ENCODE data around the gene PLOD2. TPM values are rescaled to one million over a fixed set of nuclear protein-coding genes. Genes with fewer than 3 reads are reported as not detected.

The PLOD2 gene
- total RNA-seq, 1 experiment from 2014 or later = 19.3 TPM

- H3K79me2 ChIP-seq (ENCODE audit: insufficient read depth, low read length) = peaks cover 7% of the 10 kb centered on the region; the same call in 1 of the 2 replicates
- no peaks in the 10 kb centered on the region for H3K23me2 ChIP-seq (ENCODE audit: insufficient read length, low read depth, low read length, poor library complexity, severe bottlenecking)
- no peaks in the 10 kb centered on the region for H3K4me1 ChIP-seq (ENCODE audit: insufficient read depth, low read length)
- no peak overlapping the region for H2AFZ ChIP-seq (ENCODE audit: low read length)
- no peak overlapping the region for H2BK12ac ChIP-seq (ENCODE audit: insufficient read length, low read depth, low read length)
- no peak overlapping the region for H2AK5ac ChIP-seq (ENCODE audit: insufficient read length, low read length)
- H2BK15ac ChIP-seq (ENCODE audit: low read depth, low read length) = no peak overlapping the region
- Mint-ChIP-seq H3K4me3 (no peak overlapping the region), H3K27ac (no peak overlapping the region), H3K4me1 (peaks cover 0 to 8% of the 10 kb centered on the region in 2 experiments; a peak in 3 of 4 replicates), H3K27me3 (ENCODE audit: low read depth) (no peaks in the 10 kb centered on the region), H3K36me3 (ENCODE audit: insufficient read depth in 1 of 3, low read depth in 3 of 3) (no peaks in the 10 kb centered on the region), H3K9me3 (no peaks in the 10 kb centered on the region)
- WGBS (ENCODE audit: extremely low coverage, insufficient read length, low lambda C conversion rate) = no CpG with 5 or more reads among the region's 1 CpG
- H3K4me2 ChIP-seq (ENCODE audit: insufficient read depth, insufficient read length, low read length) = no peak overlapping the region
- TF ChIP-seq CTCF (conservative IDR thresholded peaks at IDR 0.05) = no peak
- no peak overlapping the region for H3K23ac ChIP-seq (ENCODE audit: insufficient read length, low read depth, low read length)
- no peak overlapping the region for H4K8ac ChIP-seq (replicated peaks; ENCODE audit: insufficient read length, low read depth, low read length)
- H3T11ph ChIP-seq (ENCODE audit: low read length) = no peak overlapping the region
- DNase-seq = no peak
- no peak overlapping the region for H2BK5ac ChIP-seq (ENCODE audit: insufficient read length, low read length)
- no peak overlapping the region for H3K4ac ChIP-seq (ENCODE audit: low read depth, low read length)
- H3K18ac ChIP-seq (ENCODE audit: insufficient read length, low read depth, low read length) = no peak overlapping the region
- H2BK20ac ChIP-seq (ENCODE audit: low read depth, low read length, poor library complexity, severe bottlenecking) = no peak overlapping the region
- H3K27ac ChIP-seq (ENCODE audit: insufficient read length, low read depth, low read length) = no peak overlapping the region
- H4K91ac ChIP-seq (ENCODE audit: insufficient read length, low read depth, low read length) = no peak overlapping the region
- H3K27me3 ChIP-seq (ENCODE audit: insufficient read depth, low read length) = no peaks in the 10 kb centered on the region
- H2BK120ac ChIP-seq (ENCODE audit: low read depth, low read length, poor library complexity, severe bottlenecking) = no peak overlapping the region
- no peak overlapping the region for H3K9ac ChIP-seq (ENCODE audit: extremely low read depth, insufficient read length, low read length)
- no peaks in the 10 kb centered on the region for H3K9me3 ChIP-seq (ENCODE audit: control insufficient read depth, low read depth, low read length)
- no peaks in the 10 kb centered on the region for H4K20me1 ChIP-seq (ENCODE audit: control insufficient read depth, insufficient read depth, insufficient read length)
- H3K79me1 ChIP-seq (ENCODE audit: insufficient read depth, low read depth, low read length, poor library complexity, severe bottlenecking) = no peaks in the 10 kb centered on the region
- no peak overlapping the region for H3K56ac ChIP-seq (ENCODE audit: insufficient read length, low read depth, low read length)
- H3K14ac ChIP-seq (ENCODE audit: insufficient read depth, low read length) = no peak overlapping the region
- no peak overlapping the region for H4K5ac ChIP-seq (ENCODE audit: insufficient read length, low read depth, low read length)
Observed at GRCh38 chr3:146145642-146146041, 15.3 kb downstream of the PLOD2 start.

All from H9 (cell line).